GM19193 (cell line): Measurements from ENCODE around the gene RPS6KA2.

ENCODE experiments used
- POLR2A ChIP-seq: IDR thresholded peaks from 4 replicates; pipeline ENCODE4 v1.6.1; 2011; ENCODE audit not compliant: insufficient read depth, insufficient read length; ENCODE audit errors: extremely low read depth

The RPS6KA2 gene

GRCh38 chr6:166584853-166585429, 42.1 kb downstream of the RPS6KA2 start:
- no peak for TF ChIP-seq POLR2A

- no peak for TF ChIP-seq POLR2A
Observed at GRCh38 chr6:166584155-166584554, 42.9 kb downstream of the RPS6KA2 start.

GRCh38 chr6:166583230-166583965, 43.7 kb downstream of the RPS6KA2 start:
- TF ChIP-seq POLR2A, result no peak

- TF ChIP-seq POLR2A, result no peak
Observed at GRCh38 chr6:166582258-166582657, 44.8 kb downstream of the RPS6KA2 start.

DNA sequence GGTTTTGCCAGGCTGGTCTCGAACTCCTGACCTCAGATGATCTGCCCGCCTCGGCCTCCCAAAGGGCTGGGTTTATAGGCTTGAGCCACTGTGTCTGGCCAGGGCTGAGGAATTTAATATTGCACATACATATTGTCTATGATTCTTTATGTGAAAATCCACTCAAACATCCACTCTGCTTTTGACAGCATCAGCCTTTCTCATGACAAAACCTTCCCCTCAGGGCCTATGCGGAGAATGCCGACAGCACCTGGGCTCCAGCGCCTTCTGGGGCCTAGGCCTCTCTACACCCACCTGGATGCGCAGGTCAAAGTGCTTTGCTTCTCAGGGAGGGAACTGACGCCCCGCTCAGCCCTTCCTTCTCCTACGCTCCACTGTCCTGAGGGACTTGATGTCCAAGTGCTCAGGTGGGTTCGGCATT, 46.0 kb downstream of the RPS6KA2 start:
- TF ChIP-seq POLR2A, result no peak

GRCh38 chr6:166580076-166581050, 46.7 kb downstream of the RPS6KA2 start:
- no peak for TF ChIP-seq POLR2A

DNA sequence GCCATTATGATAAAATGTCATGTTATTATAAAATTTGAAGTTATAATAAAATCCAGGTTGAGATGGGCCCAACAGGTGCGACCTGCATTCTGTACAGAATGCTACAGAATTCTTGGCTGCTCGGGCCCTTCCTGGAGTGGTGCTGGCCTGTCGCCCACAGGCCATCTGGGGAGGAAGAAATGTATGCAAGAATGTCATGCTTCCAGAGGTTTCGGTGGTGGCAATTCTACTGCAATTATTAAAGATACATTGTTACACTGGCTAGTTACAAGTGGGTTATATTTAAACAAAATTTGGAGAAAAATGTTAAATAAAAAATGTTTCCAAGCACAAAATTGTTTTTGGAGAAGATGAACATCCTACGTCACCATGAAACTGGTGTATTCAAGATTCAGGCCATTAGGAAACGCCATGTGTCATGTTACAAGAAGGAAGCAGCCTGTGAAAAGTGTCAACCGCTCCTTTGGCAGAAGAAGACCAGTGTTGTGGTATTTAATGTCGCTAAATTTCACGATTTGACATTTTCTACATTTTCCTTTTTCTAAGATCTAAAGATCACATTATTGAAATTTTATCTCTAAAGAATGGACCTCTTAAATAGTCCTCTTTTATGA, 47.7 kb downstream of the RPS6KA2 start:
- no peak for TF ChIP-seq POLR2A

GRCh38 chr6:166578536-166579236, 48.4 kb downstream of the RPS6KA2 start:
- no peak for TF ChIP-seq POLR2A

DNA sequence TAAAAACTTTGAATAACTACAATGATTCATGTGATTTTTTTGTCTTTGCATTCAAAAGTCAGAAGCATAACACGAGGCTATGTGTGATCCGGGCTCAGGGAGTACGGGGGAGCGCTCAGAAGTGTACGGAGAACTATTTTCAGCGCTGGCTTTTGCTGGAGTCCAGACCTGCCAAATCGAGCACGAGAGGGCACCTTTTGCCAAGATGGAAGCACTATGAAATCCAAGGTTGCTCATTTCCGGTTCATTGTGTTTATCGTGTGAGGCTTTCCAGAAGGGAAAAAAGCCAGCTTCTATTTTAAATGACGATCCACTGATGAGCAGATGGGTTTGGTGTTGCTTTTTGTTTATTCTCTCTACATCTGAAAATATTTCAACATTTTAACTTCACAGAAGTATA, 51.8 kb downstream of the RPS6KA2 start:
- TF ChIP-seq POLR2A, result no peak

GRCh38 chr6:166573511-166574216, 53.4 kb downstream of the RPS6KA2 start:
- TF ChIP-seq POLR2A, result no peak

GRCh38 chr6:166572370-166573261, 54.4 kb downstream of the RPS6KA2 start:
- TF ChIP-seq POLR2A, result no peak

GRCh38 chr6:166570929-166571713, 55.9 kb downstream of the RPS6KA2 start:
- no peak for TF ChIP-seq POLR2A
